C4-2B (cell line): ENCODE results near the gene SERPINB1.

Experiments
- CTCF ChIP-seq: fragments of 450-650 bp; conservative IDR thresholded peaks from 2 replicates; pipeline ENCODE4 v1.5.1; 2017; ENCODE audit warnings: mild to moderate bottlenecking
- ZFX ChIP-seq: fragments of 450-650 bp; IDR thresholded peaks from 2 replicates; pipeline ENCODE4 v1.6.1; 2017

- TF ChIP-seq CTCF, result no peak
- no peak for TF ChIP-seq ZFX
These were observed 49.5 kb upstream of the SERPINB1 start for GRCh38 chr6:2890976-2891767.
